Peyer's patch (tissue), 4 donors: ENCODE data around the gene SAMD10.

Experiments
- CTCF ChIP-seq, 6 experiments: fragments of 450-650 bp in 4 of 6; fragments of 200-600 bp in 2 of 6; sonication (generic) in 1 of 6; IDR thresholded peaks; one replicate each; pipeline ENCODE4 v1.5.1; 2017 to 2019; ENCODE audit warnings: antibody characterized with exemption in 6 of 6, mild to moderate bottlenecking in 3 of 6, moderate library complexity in 1 of 6
- POLR2A ChIP-seq, 2 donors: fragments of 450-650 bp; IDR thresholded peaks; one replicate each; pipeline ENCODE4 v1.5.1; 2017; ENCODE audit warnings: antibody characterized with exemption in 2 of 2, mild to moderate bottlenecking in 2 of 2, moderate library complexity in 2 of 2

DNA sequence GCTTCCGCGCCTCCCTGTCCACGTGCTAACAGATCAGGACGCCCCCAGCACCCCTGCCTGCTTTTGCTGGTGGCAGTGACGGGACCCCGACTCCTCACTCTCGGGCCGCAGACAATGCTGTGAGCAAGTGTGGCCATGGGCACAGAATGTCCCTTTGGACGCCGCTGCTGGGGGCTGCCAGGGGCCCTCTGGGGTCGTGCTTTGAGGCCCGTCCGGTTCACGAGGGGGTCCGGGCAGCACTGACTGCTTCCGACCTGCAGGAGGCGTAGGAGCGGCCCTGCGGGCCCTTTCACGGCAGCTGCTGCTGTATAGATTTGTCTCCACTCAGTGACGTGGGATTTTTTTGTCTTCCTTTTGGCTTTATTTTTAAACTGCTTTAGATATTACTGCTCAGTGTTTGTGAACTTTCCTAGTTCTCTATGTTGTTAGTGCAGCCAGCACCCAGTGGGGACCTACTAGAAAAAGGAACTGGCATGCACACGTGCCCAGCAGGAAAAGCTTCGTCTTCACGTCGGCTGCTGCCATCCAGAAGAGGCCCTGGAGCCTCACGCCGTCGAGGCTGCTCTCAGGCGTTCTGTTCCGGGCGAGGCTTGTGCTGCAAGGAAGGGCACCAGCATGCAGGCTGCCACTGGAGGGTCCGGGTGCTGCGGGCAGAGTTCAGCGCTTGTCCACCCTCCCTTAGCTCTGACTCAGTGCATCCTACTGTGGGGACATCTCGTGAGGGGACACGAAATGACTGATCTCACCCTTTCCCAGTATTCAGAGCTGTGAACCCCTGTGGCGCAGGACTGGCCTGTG lies 45.0 kb downstream of the SAMD10 start:
- peak in 2 of 6 experiments; percentile 7 to 12 for TF ChIP-seq CTCF (IDR thresholded peaks at IDR 0.05)
- no peak for TF ChIP-seq POLR2A (IDR thresholded peaks at IDR 0.05)
